BJ (cell line): ENCODE results near the gene KSR1. TPM values are rescaled to one million over a fixed set of nuclear protein-coding genes. Genes with fewer than 3 reads are reported as not detected.

ENCODE experiments used
- CTCF ChIA-PET: fragments of 350-600 bp; formaldehyde crosslinking; extraction: SDS; loops from one replicate; lab custom pipeline; 2021; ENCODE audit warnings: antibody characterized with exemption, inconsistent platforms; lab: Yijun Ruan, JAX
- POLR2A ChIA-PET: fragments of 300-600 bp; sonication (Branson Sonifier 250); formaldehyde crosslinking; extraction: SDS; loops from one replicate; lab custom pipeline; 2021; ENCODE audit warnings: antibody characterized with exemption; lab: Charles Lee
- DNase-seq: peaks from one replicate; pipeline ENCODE4 v3.0.0-alpha.2; 2011; ENCODE audit warnings: low read depth
- H3K27me3 ChIP-seq: 2 replicates; pipeline ENCODE4 v1.6.0; 2011; ENCODE audit warnings: low read length; ENCODE audit not compliant: control insufficient read depth, insufficient read depth
- H3K36me3 ChIP-seq: 2 replicates; pipeline ENCODE4 v1.5.1; 2011; ENCODE audit warnings: low read length; ENCODE audit not compliant: control insufficient read depth, insufficient read depth
- H3K4me3 ChIP-seq: 2 replicates; pipeline ENCODE4 v1.5.1; 2011; ENCODE audit warnings: low read depth, mild to moderate bottlenecking, control low read depth, low read length
- CTCF ChIP-seq: IDR thresholded peaks from 2 replicates; pipeline ENCODE4 v1.5.1; 2011; ENCODE audit warnings: low read depth, mild to moderate bottlenecking, control low read depth, inconsistent platforms, low read length, moderate library complexity; ENCODE audit not compliant: insufficient read depth
- polyA plus RNA-seq: library from polyadenylated mRNA; depleted of rRNA; stranded (reverse); fragments of >200 nt; gene quantifications from 2 replicates; pipeline ENCODE4 v1.2.3, GENCODE V29; 2011

KSR1 gene
- polyA plus RNA-seq, 1 experiment = 6.8 TPM

- CTCF ChIA-PET = interaction anchor here (1.3 kb wide), 1 partner anchor 35 kb away, joined by 4 read pairs; no protein-coding TSS in a partner anchor
Measured at GRCh38 chr17:27564463-27564862, 108.2 kb downstream of the KSR1 start.

GRCh38 chr17:27565874-27566670 is 109.8 kb downstream of the KSR1 start:
- ChIA-PET POLR2A (interaction anchor here (0.6 kb wide), 1 partner anchor 11 kb away, joined by 11 read pairs; no protein-coding TSS in a partner anchor), CTCF (interaction anchor here (0.7 to 1.8 kb wide), 8 partner anchors 8 to 153 kb away, joined by 3 to 5 read pairs (median 3); no protein-coding TSS in a partner anchor)
- TF ChIP-seq CTCF = no peak
- Histone ChIP-seq H3K36me3 (no peaks in the 10 kb centered on the region), H3K27me3 (no peaks in the 10 kb centered on the region), H3K4me3 (no peak overlapping the region)
- no peak for DNase-seq

More at GRCh38 chr17:27564463-27564862, 108.2 kb downstream of the KSR1 start:
- TF ChIP-seq CTCF = no peak
- no peak for DNase-seq
- Histone ChIP-seq H3K4me3 (no peak overlapping the region), H3K36me3 (no peaks in the 10 kb centered on the region), H3K27me3 (no peaks in the 10 kb centered on the region)
- POLR2A ChIA-PET = no interaction called here

- no peak for TF ChIP-seq CTCF
- CTCF ChIA-PET = interaction anchor here (1.4 to 1.8 kb wide), 4 partner anchors 14 to 34 kb away, joined by 3 to 5 read pairs (median 3); no protein-coding TSS in a partner anchor
- H3K4me3 ChIP-seq = no peak overlapping the region
- POLR2A ChIA-PET = no interaction called here
- no peak for DNase-seq
- H3K36me3 ChIP-seq = no peaks in the 10 kb centered on the region
- H3K27me3 ChIP-seq = no peaks in the 10 kb centered on the region
Measured at GRCh38 chr17:27566671-27567562, 110.7 kb downstream of the KSR1 start.

- no peak for DNase-seq
- H3K4me3 ChIP-seq = no peak overlapping the region
- H3K36me3 ChIP-seq = no peaks in the 10 kb centered on the region
- H3K27me3 ChIP-seq = no peaks in the 10 kb centered on the region
- ChIA-PET CTCF (interaction anchor here (1.6 to 1.8 kb wide), 4 partner anchors 15 to 34 kb away, joined by 3 to 5 read pairs (median 4); no protein-coding TSS in a partner anchor), POLR2A (no interaction called here)
- no peak for TF ChIP-seq CTCF
Measured at GRCh38 chr17:27567563-27567859, 111.3 kb downstream of the KSR1 start.

GRCh38 chr17:27568216-27568615 is 112.0 kb downstream of the KSR1 start:
- Histone ChIP-seq H3K4me3 (no peak overlapping the region), H3K36me3 (no peaks in the 10 kb centered on the region), H3K27me3 (no peaks in the 10 kb centered on the region)
- no peak for TF ChIP-seq CTCF
- ChIA-PET POLR2A (no interaction called here), CTCF (interaction anchor here (0.6 to 1.7 kb wide), 6 partner anchors 8 to 201 kb away, joined by 3 to 8 read pairs (median 3); no protein-coding TSS in a partner anchor)
- DNase-seq = no peak
